Panc1 (cell line): ENCODE results near the gene ZCCHC17. TPM values are rescaled to one million over a fixed set of nuclear protein-coding genes. Genes with fewer than 3 reads are reported as not detected.
A peak's percentile ranks its signal among the peaks of the same experiment; 100 is the strongest.

Source experiments
- ATAC-seq: fragments of 200-7000 bp; cut with Tn5 transposase; 2 replicates; pipeline ENCODE4 v1.9.1; 2020; ENCODE audit warnings: mild to moderate bottlenecking, moderate library complexity
- BruUV-seq: library from RNA; stranded (reverse); fragments of 400-500 nt; replicated peaks from 2 replicates; lab custom pipeline; 2021; lab: Mats Ljungman, UMichigan
- CTCF ChIA-PET: fragments of 300-600 bp; sonication (Branson Sonifier 250); formaldehyde crosslinking; loops from one replicate; lab custom pipeline; 2022; ENCODE audit warnings: antibody characterized with exemption; lab: Charles Lee
- POLR2A ChIA-PET: fragments of 300-600 bp; sonication (Branson Sonifier 250); formaldehyde crosslinking; loops from one replicate; lab custom pipeline; 2022; ENCODE audit warnings: antibody characterized with exemption; lab: Charles Lee
- DNase-seq: peaks from one replicate; pipeline ENCODE4 v3.0.0-alpha.2; 2010; ENCODE audit warnings: low read depth, low spot score
- H3K27ac ChIP-seq: 2 replicates; pipeline ENCODE4 v1.5.1; 2011; ENCODE audit warnings: mild to moderate bottlenecking, low read length, inconsistent platforms
- H3K27me3 ChIP-seq: fragments of 200-500 bp; sonication (Bioruptor generic); 2 replicates; pipeline ENCODE4 v1.6.0; 2014; ENCODE audit warnings: low read length, inconsistent platforms; ENCODE audit not compliant: control insufficient read depth, insufficient read depth
- H3K36me3 ChIP-seq: fragments of 200-500 bp; sonication (Bioruptor generic); 2 replicates; pipeline ENCODE4 v1.5.1; 2014; ENCODE audit warnings: inconsistent platforms, mild to moderate bottlenecking, low read length, moderate library complexity; ENCODE audit not compliant: control insufficient read depth, insufficient read depth
- H3K4me1 ChIP-seq: 2 replicates; pipeline ENCODE4 v1.5.1; 2011; ENCODE audit warnings: inconsistent platforms, mild to moderate bottlenecking, low read length, moderate library complexity; ENCODE audit not compliant: control insufficient read depth, insufficient read depth
- H3K4me3 ChIP-seq, 2 experiments: 2 replicates each; pipeline ENCODE4 v1.5.1; 2011 to 2012; ENCODE audit warnings: low read depth in 2 of 2, low read length in 2 of 2, mild to moderate bottlenecking in 2 of 2, inconsistent platforms in 1 of 2, moderate library complexity in 1 of 2
- H3K9me3 ChIP-seq: fragments of 200-500 bp; sonication (Bioruptor generic); 2 replicates; pipeline ENCODE4 v1.5.1; 2014; ENCODE audit warnings: low read depth, mild to moderate bottlenecking, inconsistent platforms, low read length, moderate library complexity; ENCODE audit not compliant: control insufficient read depth, insufficient read depth
- CTCF ChIP-seq: fragments of 450-650 bp; IDR thresholded peaks from 2 replicates; pipeline ENCODE4 v1.5.1; 2017; ENCODE audit warnings: mild to moderate bottlenecking
- POLR2AphosphoS5 ChIP-seq: IDR thresholded peaks from 2 replicates; pipeline ENCODE4 v1.6.1; 2012; ENCODE audit warnings: mild to moderate bottlenecking, low read depth, low read length, moderate library complexity
- REST ChIP-seq, 2 experiments: IDR thresholded peaks; 2 replicates each; pipeline ENCODE4 v1.6.1; 2011 to 2012; ENCODE audit warnings: low read depth in 2 of 2, control low read depth in 1 of 2, low read length in 1 of 2, mild to moderate bottlenecking in 1 of 2, moderate library complexity in 1 of 2; ENCODE audit not compliant: insufficient read depth in 1 of 2
- SIN3A ChIP-seq: IDR thresholded peaks from 2 replicates; pipeline ENCODE4 v1.6.1; 2012; ENCODE audit warnings: low read depth, mild to moderate bottlenecking, low read length, moderate library complexity, borderline replicate concordance; ENCODE audit not compliant: insufficient read depth
- TCF7L2 ChIP-seq: IDR thresholded peaks from 2 replicates; pipeline ENCODE4 v1.6.1; 2011; ENCODE audit warnings: mild to moderate bottlenecking, low read depth, low read length, inconsistent platforms
- in situ Hi-C: cut with HindIII; loops from 2 replicates; pipeline ENCODE4 v1.10.0; 2016; ENCODE audit warnings: low sequenced_read_pairs, low pct_unique_long_range_greater_than_20kb
- intact Hi-C: fragments of 100-400 bp; cut with micrococcal nuclease; formaldehyde crosslinking; loops from one replicate; pipeline ENCODE4 v1.10.0; 2022; ENCODE audit not compliant: unreplicated experiment
- total RNA-seq: library from RNA; stranded (reverse); gene quantifications from one replicate; pipeline ENCODE4 v1.2.1, GENCODE V29; 2021; ENCODE audit not compliant: unreplicated experiment

ZCCHC17 gene
- total RNA-seq, 1 experiment from 2014 or later: 30.6 TPM

- no TSS peak for BruUV-seq
- DNase-seq (no peak), ATAC-seq (peak; percentile 80)
- intact Hi-C loops (no loop called here), in situ Hi-C loops (no loop called here)
- TF ChIP-seq CTCF: no peak
- no peak for TF ChIP-seq SIN3A
- TF ChIP-seq REST (IDR thresholded peaks at IDR 0.05; ENCODE audit: insufficient read depth in 1 of 2, low read depth in 2 of 2, low read length in 1 of 2): no peak
- TF ChIP-seq TCF7L2: no peak
- no peak for TF ChIP-seq POLR2AphosphoS5
- Histone ChIP-seq H3K27me3 (no peaks in the 10 kb centered on the region), H3K9me3 (no peaks in the 10 kb centered on the region), H3K36me3 (peaks cover 2% of the 10 kb centered on the region; the same call in 1 of the 2 replicates), H3K27ac (peak within 1 kb of the TSS; percentile 44; the same call in 1 of the 2 replicates), H3K4me1 (no peaks in the 10 kb centered on the region; the same call in 1 of the 2 replicates), H3K4me3 (peak within 1 kb of the TSS; percentile 62 to 66)
- POLR2A ChIA-PET: no interaction called here
- CTCF ChIA-PET: no interaction called here
Measured at GRCh38 chr1:31412732-31413404, 116.0 kb downstream of the ZCCHC17 start, which contains the start of gene SERINC2. SERINC2 (plus strand) TSS chr1:31413213; CDS start chr1:31413266, 53 bp downstream.

- BruUV-seq: no TSS peak
- intact Hi-C loops: no loop called here
Measured at GRCh38 chr1:31413405-31414001, 116.7 kb downstream of the ZCCHC17 start.

More at GRCh38 chr1:31413405-31414001, 116.7 kb downstream of the ZCCHC17 start:
- in situ Hi-C loops: no loop called here
- no peak for DNase-seq
- Histone ChIP-seq H3K9me3 (no peaks in the 10 kb centered on the region), H3K4me1 (no peaks in the 10 kb centered on the region; the same call in 1 of the 2 replicates), H3K36me3 (peaks cover 2% of the 10 kb centered on the region; the same call in 1 of the 2 replicates), H3K27ac (peak overlapping the region; percentile 44; the same call in 1 of the 2 replicates), H3K27me3 (no peaks in the 10 kb centered on the region), H3K4me3 (peak overlapping the region; percentile 62 to 66)
- POLR2A ChIA-PET: no interaction called here
- peak; percentile 76 for ATAC-seq
- CTCF ChIA-PET: no interaction called here
- TF ChIP-seq SIN3A: 0 out of 2 replicates have a peak, but pooled peaks have one; percentile 36
- no peak for TF ChIP-seq TCF7L2

Other genes starting within 250 kb of the ZCCHC17 start
- 109 TPM for gene PUM1, start 231.3 kb upstream of the ZCCHC17 start, total RNA-seq
- 1.7 TPM for gene NKAIN1, start 57.1 kb upstream of the ZCCHC17 start, total RNA-seq
- gene SNRNP40, start 244 bp upstream of the ZCCHC17 start, total RNA-seq: 99.3 TPM
- gene FABP3, start 76.0 kb downstream of the ZCCHC17 start, total RNA-seq: 0.49 TPM
- 14.0 TPM for gene SERINC2, start 116.2 kb downstream of the ZCCHC17 start, total RNA-seq